Measurements from ENCODE around the gene WT1. TPM values are rescaled to one million over a fixed set of nuclear protein-coding genes. Genes with fewer than 3 reads are reported as not detected.

WT1 gene
- total RNA-seq, 1 experiment from 2014 or later = 4.7 TPM

DNA sequence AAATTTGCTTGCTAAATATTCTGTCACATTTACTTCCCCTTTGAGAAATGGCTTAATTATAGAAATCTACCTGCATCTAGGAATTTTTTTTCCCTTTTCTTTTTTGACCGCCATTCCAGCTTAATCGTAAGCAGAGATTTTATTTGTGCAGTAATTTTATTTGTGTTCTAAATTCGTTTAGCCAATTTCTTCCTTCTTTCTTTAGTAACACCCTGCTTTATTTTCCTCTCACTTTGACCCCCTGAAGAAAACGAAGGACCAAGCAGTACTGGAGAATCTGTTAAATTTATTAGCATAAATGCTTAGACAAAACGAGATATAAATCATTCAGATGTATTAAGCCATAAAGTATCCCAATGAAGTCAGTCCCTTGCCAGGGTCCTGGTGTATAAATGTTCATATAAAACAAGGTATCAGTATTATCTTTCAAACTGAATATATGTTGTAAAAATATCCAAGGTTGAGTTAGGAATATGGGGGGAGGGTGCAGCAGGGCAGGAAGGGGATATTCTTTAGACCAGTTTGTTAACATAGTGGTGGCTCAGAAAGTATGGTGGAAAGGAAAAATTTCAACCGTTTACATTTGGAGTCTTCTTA is 5.1 kb upstream of the WT1 start:
- Mint-ChIP-seq H3K36me3 (ENCODE audit: insufficient read depth, unreplicated experiment) (no peaks in the 10 kb centered on the region), H3K27ac (ENCODE audit: unreplicated experiment) (no peak overlapping the region), H3K4me3 (ENCODE audit: unreplicated experiment) (no peak overlapping the region), H3K27me3 (ENCODE audit: insufficient read depth, unreplicated experiment) (peaks cover 12% of the 10 kb centered on the region), H3K9me3 (ENCODE audit: unreplicated experiment) (no peaks in the 10 kb centered on the region), H3K4me1 (ENCODE audit: low read depth, unreplicated experiment) (no peaks in the 10 kb centered on the region)
- H3K36me3 ChIP-seq (ENCODE audit: control insufficient read depth, insufficient read depth, low read length) = no peaks in the 10 kb centered on the region
- no TSS peak for BruUV-seq (replicated peaks)
- H3K4me1 ChIP-seq = no peaks in the 10 kb centered on the region
- no peaks in the 10 kb centered on the region; the same call in 1 of the 2 replicates for H3K27me3 ChIP-seq (replicated peaks; ENCODE audit: control insufficient read depth, insufficient read depth, low read length)
- ChIA-PET POLR2A (no interaction called here), CTCF (interaction anchor here (0.5 kb wide), 1 partner anchor 118 kb away, joined by 3 read pairs; no protein-coding TSS in a partner anchor)
- TF ChIP-seq, protein P1, sequence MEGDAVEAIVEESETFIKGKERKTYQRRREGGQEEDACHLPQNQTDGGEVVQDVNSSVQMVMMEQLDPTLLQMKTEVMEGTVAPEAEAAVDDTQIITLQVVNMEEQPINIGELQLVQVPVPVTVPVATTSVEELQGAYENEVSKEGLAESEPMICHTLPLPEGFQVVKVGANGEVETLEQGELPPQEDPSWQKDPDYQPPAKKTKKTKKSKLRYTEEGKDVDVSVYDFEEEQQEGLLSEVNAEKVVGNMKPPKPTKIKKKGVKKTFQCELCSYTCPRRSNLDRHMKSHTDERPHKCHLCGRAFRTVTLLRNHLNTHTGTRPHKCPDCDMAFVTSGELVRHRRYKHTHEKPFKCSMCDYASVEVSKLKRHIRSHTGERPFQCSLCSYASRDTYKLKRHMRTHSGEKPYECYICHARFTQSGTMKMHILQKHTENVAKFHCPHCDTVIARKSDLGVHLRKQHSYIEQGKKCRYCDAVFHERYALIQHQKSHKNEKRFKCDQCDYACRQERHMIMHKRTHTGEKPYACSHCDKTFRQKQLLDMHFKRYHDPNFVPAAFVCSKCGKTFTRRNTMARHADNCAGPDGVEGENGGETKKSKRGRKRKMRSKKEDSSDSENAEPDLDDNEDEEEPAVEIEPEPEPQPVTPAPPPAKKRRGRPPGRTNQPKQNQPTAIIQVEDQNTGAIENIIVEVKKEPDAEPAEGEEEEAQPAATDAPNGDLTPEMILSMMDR (IDR thresholded peaks at IDR 0.05; ENCODE audit: insufficient read depth in 1 of 2, low read depth in 1 of 2, low read length in 1 of 2, severe bottlenecking in 1 of 2, unreplicated experiment in 1 of 2) = no peak
- no peak overlapping the region for H3K4me3 ChIP-seq (ENCODE audit: low read depth, low read length)
- no peaks in the 10 kb centered on the region for H3K9me3 ChIP-seq
- no peak for DNase-seq
- intact Hi-C loops (cut with micrococcal nuclease; ENCODE audit: unreplicated experiment) = loop anchor here (5.0 kb wide), 1 partner anchor 137 kb away; no protein-coding TSS in a partner anchor

DNA sequence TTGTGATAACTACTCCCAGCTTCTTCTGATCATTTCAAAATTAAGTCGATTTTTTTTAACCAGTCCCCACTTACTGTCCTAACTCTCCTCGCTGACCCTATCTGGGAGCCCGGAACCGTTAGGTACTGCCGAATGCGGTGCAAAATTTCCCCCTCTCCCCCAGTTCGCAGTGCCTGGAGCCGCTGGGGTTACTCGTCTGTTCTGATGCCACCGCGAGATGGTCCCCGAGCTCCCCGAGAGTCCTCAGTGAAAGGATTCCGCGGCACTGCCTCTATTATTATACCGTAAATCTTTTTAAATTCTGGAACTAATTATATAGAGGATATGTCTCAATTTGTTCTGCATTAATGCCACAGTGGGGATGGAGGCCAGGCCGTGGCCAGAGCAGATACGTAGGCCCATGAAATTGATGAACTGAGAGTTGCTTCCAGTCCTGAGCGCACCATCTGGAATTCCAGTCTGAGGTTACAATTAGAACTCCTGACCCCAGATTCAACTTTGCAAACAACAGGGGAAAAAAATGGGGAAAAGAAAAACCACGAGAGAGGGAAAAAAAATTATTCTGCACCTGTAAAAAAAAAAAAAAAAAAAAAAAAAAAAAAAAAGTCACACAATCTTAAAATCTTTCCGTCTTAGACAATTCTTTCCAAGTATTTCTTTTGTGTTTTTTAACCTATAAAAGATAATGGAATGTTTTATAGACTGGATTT is 4.3 kb upstream of the WT1 start:
- Mint-ChIP-seq H3K4me3 (ENCODE audit: unreplicated experiment) (no peak overlapping the region), H3K27me3 (ENCODE audit: insufficient read depth, unreplicated experiment) (peaks cover 11% of the 10 kb centered on the region), H3K27ac (ENCODE audit: unreplicated experiment) (no peak overlapping the region), H3K9me3 (ENCODE audit: unreplicated experiment) (no peaks in the 10 kb centered on the region), H3K36me3 (ENCODE audit: insufficient read depth, unreplicated experiment) (no peaks in the 10 kb centered on the region), H3K4me1 (ENCODE audit: low read depth, unreplicated experiment) (no peaks in the 10 kb centered on the region)
- H3K36me3 ChIP-seq (ENCODE audit: control insufficient read depth, insufficient read depth, low read length) = no peaks in the 10 kb centered on the region
- H3K27me3 ChIP-seq (replicated peaks; ENCODE audit: control insufficient read depth, insufficient read depth, low read length) = no peaks in the 10 kb centered on the region; the same call in 1 of the 2 replicates
- no peaks in the 10 kb centered on the region for H3K4me1 ChIP-seq
- no peak for DNase-seq
- intact Hi-C loops (cut with micrococcal nuclease; ENCODE audit: unreplicated experiment) = loop anchor here (5.0 kb wide), 1 partner anchor 138 kb away; no protein-coding TSS in a partner anchor
- TF ChIP-seq, protein P1 (IDR thresholded peaks at IDR 0.05; ENCODE audit: insufficient read depth in 1 of 2, low read depth in 1 of 2, low read length in 1 of 2, severe bottlenecking in 1 of 2, unreplicated experiment in 1 of 2) = no peak
- BruUV-seq (replicated peaks) = no TSS peak
- H3K9me3 ChIP-seq = no peaks in the 10 kb centered on the region
- CTCF ChIA-PET = no interaction called here
- H3K4me3 ChIP-seq (ENCODE audit: low read depth, low read length) = no peak overlapping the region
- POLR2A ChIA-PET = no interaction called here

GRCh38 chr11:32438866-32439489 is 3.6 kb upstream of the WT1 start:
- Mint-ChIP-seq H3K9me3 (ENCODE audit: unreplicated experiment) (no peaks in the 10 kb centered on the region), H3K27me3 (ENCODE audit: insufficient read depth, unreplicated experiment) (peaks cover 11% of the 10 kb centered on the region), H3K27ac (ENCODE audit: unreplicated experiment) (no peak overlapping the region), H3K36me3 (ENCODE audit: insufficient read depth, unreplicated experiment) (no peaks in the 10 kb centered on the region), H3K4me3 (ENCODE audit: unreplicated experiment) (no peak overlapping the region), H3K4me1 (ENCODE audit: low read depth, unreplicated experiment) (no peaks in the 10 kb centered on the region)
- POLR2A ChIA-PET = no interaction called here
- CTCF ChIA-PET = no interaction called here
- no peaks in the 10 kb centered on the region for H3K36me3 ChIP-seq (ENCODE audit: control insufficient read depth, insufficient read depth, low read length)
- no peaks in the 10 kb centered on the region; the same call in 1 of the 2 replicates for H3K27me3 ChIP-seq (replicated peaks; ENCODE audit: control insufficient read depth, insufficient read depth, low read length)
- H3K4me3 ChIP-seq (ENCODE audit: low read depth, low read length) = no peak overlapping the region; the same call in 1 of the 2 replicates
- intact Hi-C loops (cut with micrococcal nuclease; ENCODE audit: unreplicated experiment) = no loop called here
- BruUV-seq (replicated peaks) = no TSS peak
- no peaks in the 10 kb centered on the region for H3K9me3 ChIP-seq
- peak in 1 of 2 experiments; percentile 25 for DNase-seq
- H3K4me1 ChIP-seq = peaks cover 2% of the 10 kb centered on the region; the same call in 1 of the 2 replicates
- TF ChIP-seq, protein P1 (IDR thresholded peaks at IDR 0.05; ENCODE audit: insufficient read depth in 1 of 2, low read depth in 1 of 2, low read length in 1 of 2, severe bottlenecking in 1 of 2, unreplicated experiment in 1 of 2) = no peak

Measured in Caco-2 (cell line).